HFF-Myc (cell line): ENCODE data around the gene ANKIB1.
"Not testable (repeated sequence)": the region's sequence is repeated elsewhere in the genome, so short reads cannot be mapped to it uniquely, and the experiment has no call there.

ENCODE experiments used
- DNase-seq: peaks from one replicate; pipeline ENCODE4 v3.0.0-alpha.2; 2011; ENCODE audit warnings: low read depth; ENCODE audit errors: extremely low read depth
- H3K4me3 ChIP-seq: replicated peaks from 2 replicates; pipeline ENCODE4 v1.5.1; 2011; ENCODE audit warnings: low read depth, mild to moderate bottlenecking, control low read depth, low read length
- TF ChIP-seq, protein P1 (sequence below): IDR thresholded peaks from 2 replicates; pipeline ENCODE4 v1.5.1; 2012; ENCODE audit warnings: mild to moderate bottlenecking, low read depth, low read length, control low read depth; ENCODE audit errors: missing control alignments

The ANKIB1 gene

DNA sequence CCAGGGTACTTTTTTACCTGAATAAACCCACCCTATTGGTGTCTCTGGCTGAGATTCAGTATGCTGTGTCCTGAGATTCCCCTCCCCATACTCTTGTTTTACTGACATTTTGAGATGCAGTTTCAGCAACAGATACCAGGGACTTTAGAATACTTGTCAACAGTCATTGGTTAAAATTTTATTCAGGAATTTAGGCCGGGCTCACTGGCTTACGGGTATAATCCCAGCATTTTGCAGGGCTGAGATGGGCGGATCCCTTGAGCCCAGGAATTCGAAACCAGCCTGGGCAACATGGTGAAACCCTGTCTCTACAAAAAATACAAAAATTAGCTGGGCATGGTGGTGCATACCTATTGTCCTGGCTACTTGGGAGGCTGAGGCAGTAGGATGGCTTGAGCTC lies 111.5 kb downstream of the ANKIB1 start:
- no peak for DNase-seq
- no peak overlapping the region for H3K4me3 ChIP-seq
- TF ChIP-seq, protein P1, sequence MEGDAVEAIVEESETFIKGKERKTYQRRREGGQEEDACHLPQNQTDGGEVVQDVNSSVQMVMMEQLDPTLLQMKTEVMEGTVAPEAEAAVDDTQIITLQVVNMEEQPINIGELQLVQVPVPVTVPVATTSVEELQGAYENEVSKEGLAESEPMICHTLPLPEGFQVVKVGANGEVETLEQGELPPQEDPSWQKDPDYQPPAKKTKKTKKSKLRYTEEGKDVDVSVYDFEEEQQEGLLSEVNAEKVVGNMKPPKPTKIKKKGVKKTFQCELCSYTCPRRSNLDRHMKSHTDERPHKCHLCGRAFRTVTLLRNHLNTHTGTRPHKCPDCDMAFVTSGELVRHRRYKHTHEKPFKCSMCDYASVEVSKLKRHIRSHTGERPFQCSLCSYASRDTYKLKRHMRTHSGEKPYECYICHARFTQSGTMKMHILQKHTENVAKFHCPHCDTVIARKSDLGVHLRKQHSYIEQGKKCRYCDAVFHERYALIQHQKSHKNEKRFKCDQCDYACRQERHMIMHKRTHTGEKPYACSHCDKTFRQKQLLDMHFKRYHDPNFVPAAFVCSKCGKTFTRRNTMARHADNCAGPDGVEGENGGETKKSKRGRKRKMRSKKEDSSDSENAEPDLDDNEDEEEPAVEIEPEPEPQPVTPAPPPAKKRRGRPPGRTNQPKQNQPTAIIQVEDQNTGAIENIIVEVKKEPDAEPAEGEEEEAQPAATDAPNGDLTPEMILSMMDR: no peak

DNA sequence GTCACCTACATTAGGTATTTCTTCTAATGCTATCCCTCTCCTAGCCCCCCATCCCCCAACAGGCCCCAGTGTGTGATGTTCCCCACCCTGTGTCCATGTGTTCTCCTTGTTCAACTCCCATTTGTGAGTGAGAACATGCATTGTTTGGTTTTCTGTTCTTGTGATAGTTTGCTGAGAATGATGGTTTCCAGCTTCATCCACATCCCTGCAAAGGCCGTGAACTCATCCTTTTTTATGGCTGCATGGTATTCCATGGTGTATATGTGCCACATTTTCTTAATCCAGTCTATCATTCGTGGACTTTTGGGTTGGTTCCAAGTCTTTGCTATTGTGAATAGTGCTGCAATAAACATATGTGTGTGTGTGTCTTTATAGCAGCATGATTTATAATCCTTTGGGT lies 113.4 kb downstream of the ANKIB1 start:
- H3K4me3 ChIP-seq, DNase-seq: not testable (repeated sequence)

DNA sequence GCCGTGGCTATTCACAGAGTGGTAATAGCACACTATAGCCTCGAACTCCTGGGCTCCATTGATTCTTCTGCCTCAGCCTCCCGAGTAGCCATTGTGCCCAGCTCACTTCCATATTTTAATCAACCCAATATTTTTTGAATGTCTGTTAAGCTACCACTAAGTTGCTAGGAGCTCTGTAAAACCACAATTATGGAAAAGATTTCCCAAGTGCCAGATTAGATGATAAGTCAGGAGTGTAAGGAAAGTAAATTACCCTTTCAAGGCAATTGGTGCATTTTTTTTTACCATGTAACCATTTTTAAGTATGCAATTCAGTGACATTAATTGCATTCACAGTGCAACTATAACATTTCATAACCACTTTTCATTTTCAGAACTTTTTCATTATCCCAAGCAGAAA lies 114.0 kb downstream of the ANKIB1 start:
- no peak overlapping the region for H3K4me3 ChIP-seq
- no peak for DNase-seq
- TF ChIP-seq, protein P1: no peak

DNA sequence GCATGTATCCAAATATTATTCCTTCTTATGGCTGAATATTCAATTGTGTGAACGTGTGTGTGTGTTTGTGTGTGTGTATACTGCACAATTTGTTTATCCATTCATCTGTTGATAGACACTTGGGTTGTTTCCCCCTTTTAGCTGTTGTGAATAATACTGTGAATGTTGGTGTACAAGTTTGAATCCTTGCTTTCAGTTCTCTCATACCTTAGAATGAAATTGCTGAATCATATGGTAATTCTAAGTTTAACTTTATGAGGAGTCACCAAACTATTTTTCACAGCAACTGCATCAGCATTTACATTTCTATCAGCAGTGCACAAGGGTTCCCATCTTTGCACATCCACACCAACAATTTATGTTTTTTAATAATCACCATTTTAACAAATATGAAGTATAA lies 114.6 kb downstream of the ANKIB1 start:
- no peak overlapping the region for H3K4me3 ChIP-seq
- DNase-seq: no peak
- TF ChIP-seq, protein P1: no peak

DNA sequence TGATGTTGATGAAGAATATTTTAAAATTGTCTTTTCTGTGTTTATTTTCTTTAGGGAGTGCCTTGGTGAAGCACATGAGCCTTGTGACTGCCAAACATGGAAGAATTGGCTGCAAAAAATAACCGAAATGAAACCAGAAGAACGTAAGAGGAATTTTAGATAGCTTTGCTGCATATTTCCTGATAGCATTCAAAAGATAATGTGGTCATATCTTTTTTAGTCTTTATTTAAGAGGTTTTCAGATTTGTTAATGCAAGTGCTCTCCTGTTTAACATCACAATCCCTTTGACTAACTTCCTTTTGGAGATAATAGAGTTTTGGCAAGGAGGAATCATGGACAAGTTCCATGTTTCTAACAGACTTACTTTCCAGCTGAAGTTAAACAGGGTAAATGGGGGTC lies 116.4 kb downstream of the ANKIB1 start:
- TF ChIP-seq, protein P1: no peak
- no peak overlapping the region for H3K4me3 ChIP-seq
- no peak for DNase-seq

DNA sequence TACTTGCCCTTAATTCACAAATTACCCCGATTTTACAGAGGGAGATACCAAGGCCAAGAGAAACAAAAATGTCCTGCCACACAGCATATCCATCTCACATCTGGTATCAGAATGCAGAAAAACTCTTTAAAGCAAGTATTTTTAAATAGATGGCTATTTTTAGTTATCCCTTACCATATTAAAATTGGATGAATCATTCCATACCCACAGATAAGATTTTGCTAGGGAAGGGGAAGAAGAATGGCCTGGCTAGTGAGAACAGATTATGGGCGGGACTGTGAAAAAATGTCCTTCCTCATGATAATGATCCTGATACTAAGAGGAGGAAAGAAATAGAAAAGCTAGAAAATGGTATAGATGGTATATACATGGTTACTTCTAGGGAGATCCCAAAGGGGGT lies 121.0 kb downstream of the ANKIB1 start:
- no peak overlapping the region for H3K4me3 ChIP-seq
- no peak for DNase-seq

DNA sequence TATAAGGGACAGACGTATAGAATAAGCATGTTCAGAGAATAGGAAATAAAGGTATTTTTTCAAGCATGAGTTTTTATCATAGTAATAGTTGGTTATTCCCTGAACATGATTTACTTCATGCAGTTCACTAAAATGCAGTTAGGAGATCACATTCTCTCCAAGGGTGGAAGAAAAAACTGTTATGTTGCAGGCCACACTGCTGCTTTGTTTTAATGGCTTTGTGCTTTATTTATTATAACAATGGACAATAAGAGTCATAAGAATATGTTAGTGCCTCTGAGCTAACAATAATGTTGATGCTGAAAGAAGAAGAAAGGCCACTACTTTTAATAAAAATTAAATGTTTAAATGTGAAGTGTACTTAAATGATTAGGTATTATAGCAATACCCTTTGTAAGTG lies 123.0 kb downstream of the ANKIB1 start:
- DNase-seq: no peak
- TF ChIP-seq, protein P1: no peak
- no peak overlapping the region for H3K4me3 ChIP-seq

More for the DNA sequence above, 121.0 kb downstream of the ANKIB1 start:
- TF ChIP-seq, protein P1: no peak
